ENCODE measurements around the gene CES2.

The CES2 gene

GRCh38 chr16:66888647-66889615, 46.4 kb upstream of the CES2 start:
- no peak for TF ChIP-seq CTCF (IDR thresholded peaks at IDR 0.05; ENCODE audit: insufficient read depth, low read length, poor library complexity, severe bottlenecking)
- TF ChIP-seq EZH2phosphoT487 (conservative IDR thresholded peaks at IDR 0.05; ENCODE audit: low read length) = no peak
- H2AFZ ChIP-seq (ENCODE audit: low read depth, low read length, severe bottlenecking) = no peak overlapping the region
- H3K27me3 ChIP-seq (ENCODE audit: low read length) = no peaks in the 10 kb centered on the region
- no peak overlapping the region for H3K4me2 ChIP-seq (ENCODE audit: low read depth, low read length, poor library complexity, severe bottlenecking)
- no peaks in the 10 kb centered on the region for H3K9me2 ChIP-seq (replicated peaks; ENCODE audit: insufficient read depth, low read length)
- H3K9me3 ChIP-seq (ENCODE audit: insufficient read depth, low read length) = no peaks in the 10 kb centered on the region
- H4K20me1 ChIP-seq (ENCODE audit: low read depth, low read length) = no peaks in the 10 kb centered on the region
- H3K27ac ChIP-seq (ENCODE audit: low read depth, low read length) = no peak overlapping the region
- no peak overlapping the region for H3K4me3 ChIP-seq (ENCODE audit: insufficient read depth, low read length, poor library complexity, severe bottlenecking)
- H3K9ac ChIP-seq (ENCODE audit: low read length) = no peak overlapping the region
- peaks cover 3% of the 10 kb centered on the region; the same call in 1 of the 2 replicates for H3K36me3 ChIP-seq (ENCODE audit: low read length)
- H3F3A ChIP-seq (ENCODE audit: insufficient read depth) = no peaks in the 10 kb centered on the region
- H3K79me2 ChIP-seq (ENCODE audit: insufficient read depth, low read length) = no peaks in the 10 kb centered on the region

GRCh38 chr16:66889622-66890021, 45.7 kb upstream of the CES2 start:
- Histone ChIP-seq H3K4me3 (ENCODE audit: insufficient read depth, low read length, poor library complexity, severe bottlenecking) (no peak overlapping the region), H3K4me2 (ENCODE audit: low read depth, low read length, poor library complexity, severe bottlenecking) (no peak overlapping the region), H3K9me2 (replicated peaks; ENCODE audit: insufficient read depth, low read length) (no peaks in the 10 kb centered on the region), H3K36me3 (ENCODE audit: low read length) (peaks cover 3% of the 10 kb centered on the region; the same call in 1 of the 2 replicates), H3K27me3 (ENCODE audit: low read length) (no peaks in the 10 kb centered on the region), H2AFZ (ENCODE audit: low read depth, low read length, severe bottlenecking) (no peak overlapping the region), H3K27ac (ENCODE audit: low read depth, low read length) (no peak overlapping the region), H3K9me3 (ENCODE audit: insufficient read depth, low read length) (no peaks in the 10 kb centered on the region), H3F3A (ENCODE audit: insufficient read depth) (no peaks in the 10 kb centered on the region), H3K9ac (ENCODE audit: low read length) (no peak overlapping the region), H3K79me2 (ENCODE audit: insufficient read depth, low read length) (no peaks in the 10 kb centered on the region), H4K20me1 (ENCODE audit: low read depth, low read length) (no peaks in the 10 kb centered on the region)
- no peak for TF ChIP-seq CTCF (IDR thresholded peaks at IDR 0.05; ENCODE audit: insufficient read depth, low read length, poor library complexity, severe bottlenecking)
- TF ChIP-seq EZH2phosphoT487 (conservative IDR thresholded peaks at IDR 0.05; ENCODE audit: low read length) = no peak

- no peaks in the 10 kb centered on the region for H3F3A ChIP-seq (ENCODE audit: insufficient read depth)
- no peaks in the 10 kb centered on the region for H3K9me2 ChIP-seq (replicated peaks; ENCODE audit: insufficient read depth, low read length)
- no peak overlapping the region for H3K4me2 ChIP-seq (ENCODE audit: low read depth, low read length, poor library complexity, severe bottlenecking)
- H4K20me1 ChIP-seq (ENCODE audit: low read depth, low read length) = no peaks in the 10 kb centered on the region
- TF ChIP-seq EZH2phosphoT487 (conservative IDR thresholded peaks at IDR 0.05; ENCODE audit: low read length) (no peak), CTCF (IDR thresholded peaks at IDR 0.05; ENCODE audit: insufficient read depth, low read length, poor library complexity, severe bottlenecking) (no peak)
- H3K9me3 ChIP-seq (ENCODE audit: insufficient read depth, low read length) = no peaks in the 10 kb centered on the region
- H3K9ac ChIP-seq (ENCODE audit: low read length) = no peak overlapping the region
- peaks cover 2% of the 10 kb centered on the region; the same call in 1 of the 2 replicates for H3K36me3 ChIP-seq (ENCODE audit: low read length)
- no peaks in the 10 kb centered on the region for H3K27me3 ChIP-seq (ENCODE audit: low read length)
- H2AFZ ChIP-seq (ENCODE audit: low read depth, low read length, severe bottlenecking) = no peak overlapping the region
- H3K27ac ChIP-seq (ENCODE audit: low read depth, low read length) = no peak overlapping the region
- H3K79me2 ChIP-seq (ENCODE audit: insufficient read depth, low read length) = no peaks in the 10 kb centered on the region
- H3K4me3 ChIP-seq (ENCODE audit: insufficient read depth, low read length, poor library complexity, severe bottlenecking) = no peak overlapping the region
These were observed 44.5 kb upstream of the CES2 start for GRCh38 chr16:66890799-66891198.
